Measurements from ENCODE around the gene OLFML1.

OLFML1 gene

DNA sequence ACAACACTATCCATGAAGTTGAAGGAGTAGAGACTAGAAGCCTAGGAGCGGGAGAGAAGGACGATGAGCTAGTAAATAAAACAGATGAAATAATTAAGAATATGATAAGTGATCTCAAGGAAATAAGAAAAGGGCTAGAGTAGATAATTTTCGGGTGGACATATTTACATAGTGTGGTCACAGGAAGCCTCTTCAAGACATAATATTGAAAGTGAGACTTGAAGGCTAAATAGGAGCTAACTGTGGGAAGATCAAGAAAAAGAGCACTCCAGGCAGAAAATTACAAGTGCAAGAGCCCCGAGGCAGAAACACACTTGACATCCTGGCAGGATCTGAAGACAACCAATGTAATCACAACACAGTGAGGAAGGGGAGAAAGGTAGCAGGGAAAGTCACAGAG, 16.6 kb downstream of the OLFML1 start:
- DNase-seq (ENCODE audit: low read depth), result no peak
- H3K4me3 ChIP-seq (ENCODE audit: control insufficient read depth, low read depth, low read length), result no peak overlapping the region
- TF ChIP-seq, protein P1, sequence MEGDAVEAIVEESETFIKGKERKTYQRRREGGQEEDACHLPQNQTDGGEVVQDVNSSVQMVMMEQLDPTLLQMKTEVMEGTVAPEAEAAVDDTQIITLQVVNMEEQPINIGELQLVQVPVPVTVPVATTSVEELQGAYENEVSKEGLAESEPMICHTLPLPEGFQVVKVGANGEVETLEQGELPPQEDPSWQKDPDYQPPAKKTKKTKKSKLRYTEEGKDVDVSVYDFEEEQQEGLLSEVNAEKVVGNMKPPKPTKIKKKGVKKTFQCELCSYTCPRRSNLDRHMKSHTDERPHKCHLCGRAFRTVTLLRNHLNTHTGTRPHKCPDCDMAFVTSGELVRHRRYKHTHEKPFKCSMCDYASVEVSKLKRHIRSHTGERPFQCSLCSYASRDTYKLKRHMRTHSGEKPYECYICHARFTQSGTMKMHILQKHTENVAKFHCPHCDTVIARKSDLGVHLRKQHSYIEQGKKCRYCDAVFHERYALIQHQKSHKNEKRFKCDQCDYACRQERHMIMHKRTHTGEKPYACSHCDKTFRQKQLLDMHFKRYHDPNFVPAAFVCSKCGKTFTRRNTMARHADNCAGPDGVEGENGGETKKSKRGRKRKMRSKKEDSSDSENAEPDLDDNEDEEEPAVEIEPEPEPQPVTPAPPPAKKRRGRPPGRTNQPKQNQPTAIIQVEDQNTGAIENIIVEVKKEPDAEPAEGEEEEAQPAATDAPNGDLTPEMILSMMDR (conservative IDR thresholded peaks at IDR 0.05; ENCODE audit: control insufficient read depth, insufficient read depth, low read depth, low read length), result no peak

DNA sequence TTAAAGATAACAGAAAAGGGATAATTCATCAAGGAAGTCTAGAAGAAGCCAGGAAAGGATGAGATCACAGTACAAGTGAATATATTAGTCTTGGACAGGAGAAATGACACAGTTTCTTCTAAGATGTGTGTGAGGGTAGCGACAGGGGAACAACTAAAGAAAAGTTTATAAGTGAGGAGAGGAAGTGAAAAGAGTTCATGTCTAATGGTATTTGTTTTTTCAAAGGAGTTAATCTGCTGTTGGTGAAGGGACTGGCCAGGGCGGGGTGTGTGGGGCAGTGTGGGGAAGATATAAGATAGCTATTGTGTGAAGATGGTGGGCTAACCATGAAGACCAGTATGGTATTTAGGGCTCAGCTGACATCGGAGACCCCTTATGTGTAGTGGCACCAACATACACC, 20.9 kb downstream of the OLFML1 start:
- TF ChIP-seq, protein P1 (conservative IDR thresholded peaks at IDR 0.05; ENCODE audit: control insufficient read depth, insufficient read depth, low read depth, low read length), result no peak
- DNase-seq (ENCODE audit: low read depth), result no peak

DNA sequence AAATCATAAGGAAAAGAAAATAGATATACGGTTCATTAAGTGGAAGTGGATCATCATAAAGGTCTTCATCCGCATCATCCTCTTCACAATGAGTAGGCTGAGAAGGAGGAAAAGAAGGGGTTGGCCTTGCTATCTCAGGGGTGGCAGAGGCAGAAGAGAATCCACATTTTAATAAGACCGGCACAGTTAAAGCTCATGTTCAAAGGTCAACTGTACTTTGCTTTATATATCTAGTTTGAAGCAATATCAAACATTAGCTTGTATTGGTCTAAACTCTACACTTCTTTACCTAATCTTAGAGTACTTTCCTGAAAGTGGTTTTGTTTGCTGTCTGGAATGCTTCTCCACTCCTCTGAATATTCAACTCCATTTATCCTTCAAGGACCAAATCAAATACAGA, 22.8 kb downstream of the OLFML1 start:
- H3K4me3 ChIP-seq (ENCODE audit: control insufficient read depth, low read depth, low read length), result no peak overlapping the region
- TF ChIP-seq, protein P1 (conservative IDR thresholded peaks at IDR 0.05; ENCODE audit: control insufficient read depth, insufficient read depth, low read depth, low read length), result no peak
- DNase-seq (ENCODE audit: low read depth), result no peak

More for the DNA sequence above, 20.9 kb downstream of the OLFML1 start:
- H3K4me3 ChIP-seq (ENCODE audit: control insufficient read depth, low read depth, low read length), result no peak overlapping the region

DNA sequence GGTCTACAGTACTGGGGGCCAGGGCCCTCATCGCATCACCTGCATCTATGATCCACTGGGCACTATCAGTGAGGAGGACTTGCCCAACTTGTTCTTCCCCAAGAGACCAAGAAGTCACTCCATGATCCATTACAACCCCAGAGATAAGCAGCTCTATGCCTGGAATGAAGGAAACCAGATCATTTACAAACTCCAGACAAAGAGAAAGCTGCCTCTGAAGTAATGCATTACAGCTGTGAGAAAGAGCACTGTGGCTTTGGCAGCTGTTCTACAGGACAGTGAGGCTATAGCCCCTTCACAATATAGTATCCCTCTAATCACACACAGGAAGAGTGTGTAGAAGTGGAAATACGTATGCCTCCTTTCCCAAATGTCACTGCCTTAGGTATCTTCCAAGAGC, 24.7 kb downstream of the OLFML1 start:
- no peak for DNase-seq (ENCODE audit: low read depth)
- TF ChIP-seq, protein P1 (conservative IDR thresholded peaks at IDR 0.05; ENCODE audit: control insufficient read depth, insufficient read depth, low read depth, low read length), result no peak
- H3K4me3 ChIP-seq (ENCODE audit: control insufficient read depth, low read depth, low read length), result no peak overlapping the region

DNA sequence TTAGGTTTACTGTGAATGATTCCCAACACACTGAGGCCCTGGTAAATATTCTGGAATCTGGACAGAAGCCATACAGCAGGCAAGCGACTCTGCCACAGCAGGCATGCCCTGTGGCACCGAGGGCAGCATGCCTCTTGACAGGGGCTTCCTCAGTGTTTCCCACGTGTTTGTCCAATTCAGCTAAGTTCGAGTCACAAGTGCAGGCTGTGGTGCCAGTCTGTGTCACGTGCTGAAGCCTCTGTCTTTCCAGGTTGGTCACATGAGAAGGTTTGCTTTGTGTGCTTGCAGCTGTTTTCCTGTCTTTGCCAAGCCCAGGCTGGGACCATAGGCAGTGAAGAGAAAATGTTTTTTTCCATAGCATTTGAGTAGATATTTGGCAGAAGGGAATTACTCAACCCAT, 26.1 kb downstream of the OLFML1 start:
- TF ChIP-seq, protein P1 (conservative IDR thresholded peaks at IDR 0.05; ENCODE audit: control insufficient read depth, insufficient read depth, low read depth, low read length), result no peak
- no peak overlapping the region for H3K4me3 ChIP-seq (ENCODE audit: control insufficient read depth, low read depth, low read length)
- no peak for DNase-seq (ENCODE audit: low read depth)

DNA sequence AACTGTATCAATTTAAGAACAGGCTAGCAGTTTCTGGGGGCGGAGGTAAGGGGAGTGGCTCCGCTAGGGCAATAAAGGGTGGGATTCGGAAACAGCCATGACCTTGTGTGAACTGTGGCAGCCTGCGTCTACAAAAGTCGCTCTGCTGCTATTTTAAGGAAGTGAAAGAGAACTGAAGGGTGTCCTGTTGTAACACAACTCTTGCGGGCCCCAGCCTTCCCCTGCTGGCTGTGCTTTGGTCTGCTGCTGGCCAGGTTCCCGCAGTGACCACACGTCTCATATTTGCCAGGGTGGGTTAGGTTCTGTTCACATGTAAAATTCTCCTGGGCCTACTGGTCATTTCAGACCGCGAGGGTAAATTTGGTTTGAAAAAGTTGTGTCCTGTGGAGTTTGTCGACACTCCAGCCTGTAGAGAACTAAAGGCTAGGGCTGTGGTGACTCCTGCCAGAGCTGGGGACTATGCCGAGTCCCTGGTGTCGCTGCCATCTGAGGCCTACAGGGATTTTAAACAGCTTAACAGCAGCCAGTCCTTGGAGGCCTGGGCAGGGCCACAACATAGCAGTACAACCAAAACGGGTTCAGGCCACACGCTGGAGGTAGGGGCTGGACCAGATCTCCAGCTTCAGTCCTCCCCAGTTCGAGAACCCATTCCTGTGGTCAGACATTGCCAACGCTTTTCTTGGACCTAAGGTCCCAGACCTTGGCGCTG, 27.4 kb downstream of the OLFML1 start:
- peak overlapping the region; percentile 70 for H3K4me3 ChIP-seq (ENCODE audit: control insufficient read depth, low read depth, low read length)
- peak; percentile 43 for DNase-seq (ENCODE audit: low read depth)

More for the DNA sequence above, 27.4 kb downstream of the OLFML1 start:
- TF ChIP-seq, protein P1 (conservative IDR thresholded peaks at IDR 0.05; ENCODE audit: control insufficient read depth, insufficient read depth, low read depth, low read length), result no peak
